IPS-NIHi7 (cell line): ENCODE results near the gene TAF5L.
"Not testable (repeated sequence)": the region's sequence is repeated elsewhere in the genome, so short reads cannot be mapped to it uniquely, and the experiment has no call there.

Experiments
- DNase-seq: peaks from one replicate; pipeline ENCODE4 v3.0.0; 2012; ENCODE audit warnings: mixed read lengths; ENCODE audit errors: extremely low spot score

The TAF5L gene

GRCh38 chr1:229642376-229642775 lies 16.5 kb upstream of the TAF5L start:
- DNase-seq = no peak

GRCh38 chr1:229641306-229641705 lies 15.4 kb upstream of the TAF5L start:
- DNase-seq = no peak

DNA sequence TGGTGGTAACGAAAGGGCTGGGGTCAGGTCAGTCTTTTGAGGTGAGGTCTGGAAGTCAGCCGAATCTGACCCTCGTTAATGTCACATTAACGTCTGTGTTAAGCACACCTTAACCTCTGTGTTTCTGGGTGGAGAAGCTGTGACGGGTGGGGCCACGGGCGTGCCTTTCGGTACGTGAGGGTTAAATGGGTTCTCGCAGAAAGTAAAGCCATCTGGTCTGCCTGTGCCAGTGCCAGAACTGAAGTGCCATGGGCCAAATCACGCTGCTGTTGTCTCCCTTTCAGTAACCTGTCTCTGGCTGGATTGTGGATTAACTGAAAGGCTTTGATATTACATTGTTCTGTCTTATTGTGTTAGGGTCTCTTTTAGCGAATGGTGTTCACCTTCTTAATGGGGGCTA lies 14.5 kb upstream of the TAF5L start:
- no peak for DNase-seq

- DNase-seq = no peak
Measured at GRCh38 chr1:229637746-229638145, 11.8 kb upstream of the TAF5L start.

DNA sequence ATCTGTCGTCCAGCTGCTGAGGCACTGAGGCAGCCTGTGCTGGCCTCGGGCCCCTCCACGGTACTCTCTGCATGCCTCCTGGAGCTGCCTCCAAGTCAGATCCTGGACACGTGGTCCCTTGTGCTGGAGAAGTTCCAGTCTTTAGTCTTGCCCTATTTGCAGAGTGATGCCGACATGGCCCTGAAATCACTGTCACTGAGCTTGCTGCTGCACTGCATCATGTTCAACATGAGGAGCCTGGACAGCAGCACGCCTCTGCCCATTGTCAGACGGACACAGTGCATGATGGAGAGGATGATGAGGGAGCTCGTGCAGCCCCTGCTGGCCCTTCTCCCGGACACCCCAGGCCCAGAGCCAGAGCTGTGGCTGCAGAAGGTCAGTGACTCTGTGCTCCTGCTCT lies 10.1 kb upstream of the TAF5L start:
- no peak for DNase-seq

GRCh38 chr1:229631966-229632365 lies 6.0 kb upstream of the TAF5L start:
- no peak for DNase-seq

GRCh38 chr1:229631148-229631547 lies 5.2 kb upstream of the TAF5L start:
- DNase-seq = no peak

DNA sequence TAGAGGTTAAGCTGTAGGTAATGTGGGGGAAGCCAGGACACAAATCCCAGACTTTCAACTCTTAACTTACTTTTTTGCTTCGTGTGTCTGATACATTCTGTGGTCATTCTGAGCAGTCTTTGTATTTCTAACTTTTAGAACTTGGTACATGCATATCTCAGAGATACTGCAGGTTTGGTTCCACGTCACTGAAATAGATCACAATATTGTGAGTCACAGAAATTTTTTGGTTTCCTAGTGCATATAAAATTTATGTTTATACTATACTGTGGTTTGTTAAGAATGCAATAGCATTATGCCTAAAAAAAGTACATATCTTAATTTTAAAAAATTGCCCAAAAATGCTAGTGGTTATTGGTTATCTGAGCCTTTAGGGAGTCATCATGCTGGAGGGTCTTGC lies 3.3 kb upstream of the TAF5L start:
- DNase-seq = no peak

- DNase-seq = no peak
Measured at GRCh38 chr1:229627003-229627402, 1.1 kb upstream of the TAF5L start.

DNA sequence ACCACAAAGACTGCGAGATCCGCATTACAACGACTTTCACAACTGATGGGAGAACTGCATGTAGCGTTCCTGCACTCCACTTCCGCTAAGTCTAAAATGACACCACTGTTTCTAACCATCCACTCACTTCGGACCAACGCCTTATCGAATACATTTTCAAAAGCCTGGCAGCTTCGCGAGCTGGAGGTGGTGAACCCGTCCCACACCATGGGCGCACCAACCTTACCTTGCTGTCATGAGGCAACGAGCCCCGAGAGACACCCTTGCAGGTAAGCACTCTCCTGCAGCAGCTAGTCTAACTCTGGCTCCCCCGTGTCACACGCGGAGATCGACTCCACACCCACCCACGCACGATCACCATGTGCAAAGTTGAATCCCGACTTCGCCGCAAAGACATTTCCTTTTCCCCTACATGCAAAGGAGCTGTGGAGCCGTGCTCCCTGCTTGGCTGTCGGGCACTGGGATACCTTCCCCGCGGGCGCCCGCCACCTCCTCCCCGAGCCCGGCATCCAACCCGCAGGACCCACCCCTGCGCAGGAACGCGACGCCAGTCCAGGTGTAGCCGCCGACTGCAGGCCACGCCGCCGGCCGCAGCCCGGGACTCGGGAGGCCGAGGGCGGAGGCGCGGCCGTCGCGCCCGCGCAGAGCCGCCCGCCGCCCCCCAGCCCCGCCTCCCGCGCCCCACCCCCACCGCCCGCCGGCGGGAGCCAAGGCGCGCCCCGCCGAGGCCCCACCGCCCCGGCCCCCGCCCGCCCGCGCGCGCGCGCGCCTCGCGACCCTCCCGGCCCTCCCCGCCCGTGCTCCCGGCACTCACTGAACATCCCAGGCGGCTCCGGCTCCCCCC lies 629 bp downstream of the TAF5L start:
- DNase-seq = peak; percentile 85

DNA sequence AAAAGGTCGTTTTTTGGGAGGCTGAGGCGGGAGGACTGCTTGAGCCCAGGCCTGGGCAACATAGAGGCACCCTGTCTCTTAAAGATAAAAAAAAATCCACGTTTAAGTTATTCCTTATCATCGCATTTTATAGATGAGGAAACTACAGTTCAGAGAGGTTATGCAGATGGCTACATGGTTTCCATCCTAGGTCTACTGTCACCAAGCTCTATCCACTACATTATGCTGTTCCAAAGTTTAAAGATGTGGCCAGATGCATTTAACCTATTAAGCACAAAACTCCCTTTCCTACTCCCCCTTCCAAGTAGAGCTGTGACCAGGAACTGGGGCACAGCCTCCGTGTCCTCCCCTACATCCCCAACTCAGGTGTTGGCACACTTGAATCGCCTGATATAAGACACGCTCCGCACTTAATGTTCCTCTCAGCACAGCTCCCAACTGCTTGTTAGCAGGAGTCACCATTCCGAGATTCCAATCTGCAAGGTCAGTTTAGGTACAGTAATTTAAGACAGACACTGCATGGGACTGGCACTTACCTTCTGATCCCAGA lies 1.3 kb downstream of the TAF5L start:
- DNase-seq = no peak

DNA sequence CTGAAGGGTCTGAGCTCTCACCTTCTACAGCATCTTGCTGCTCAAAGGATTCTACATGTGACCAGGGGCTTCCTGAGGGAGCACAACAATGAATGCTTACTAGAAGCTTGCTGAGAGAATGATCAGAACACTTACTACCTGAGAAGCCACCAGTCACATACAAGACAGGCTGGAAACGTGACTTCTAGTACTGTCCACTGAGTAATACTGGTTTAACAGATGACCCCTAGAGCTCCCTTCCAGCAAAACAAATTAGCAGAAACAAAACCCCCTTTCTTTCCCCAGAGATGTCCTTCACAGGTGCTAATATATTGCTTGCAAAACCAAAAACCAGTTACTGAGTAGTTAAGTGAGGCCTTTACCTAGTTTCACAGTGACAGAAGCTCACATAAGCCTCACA lies 2.1 kb downstream of the TAF5L start:
- DNase-seq = no peak

- DNase-seq = no peak
Measured at GRCh38 chr1:229623225-229623624, 2.7 kb downstream of the TAF5L start.

DNA sequence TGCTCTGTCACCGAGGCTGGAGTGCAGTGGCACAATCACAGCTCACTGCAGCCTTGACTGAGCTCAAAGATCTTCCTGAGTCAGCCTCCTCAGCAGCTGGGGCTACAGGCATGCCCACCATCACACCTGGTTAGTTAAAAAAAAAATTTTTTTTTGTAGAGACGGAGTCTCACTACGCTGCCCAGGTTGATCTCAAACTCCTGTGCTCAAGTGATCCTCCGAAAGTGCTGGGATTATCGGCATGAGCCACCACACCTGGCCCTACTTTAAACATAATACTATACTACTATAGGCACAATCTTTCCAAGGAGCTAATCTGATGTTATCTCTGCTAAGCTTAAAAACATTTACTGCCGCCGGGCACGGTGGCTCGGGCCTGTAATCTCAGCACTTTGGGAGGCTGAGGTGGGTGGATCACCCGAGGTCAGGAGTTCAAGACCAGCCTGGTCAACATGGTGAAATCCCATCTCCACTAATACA lies 3.2 kb downstream of the TAF5L start:
- DNase-seq = not testable (repeated sequence)

GRCh38 chr1:229621663-229622062 lies 4.3 kb downstream of the TAF5L start:
- no peak for DNase-seq

- DNase-seq = no peak
Measured at GRCh38 chr1:229620876-229621275, 5.0 kb downstream of the TAF5L start.

GRCh38 chr1:229619614-229620013 lies 6.3 kb downstream of the TAF5L start:
- peak; percentile 19 for DNase-seq

DNA sequence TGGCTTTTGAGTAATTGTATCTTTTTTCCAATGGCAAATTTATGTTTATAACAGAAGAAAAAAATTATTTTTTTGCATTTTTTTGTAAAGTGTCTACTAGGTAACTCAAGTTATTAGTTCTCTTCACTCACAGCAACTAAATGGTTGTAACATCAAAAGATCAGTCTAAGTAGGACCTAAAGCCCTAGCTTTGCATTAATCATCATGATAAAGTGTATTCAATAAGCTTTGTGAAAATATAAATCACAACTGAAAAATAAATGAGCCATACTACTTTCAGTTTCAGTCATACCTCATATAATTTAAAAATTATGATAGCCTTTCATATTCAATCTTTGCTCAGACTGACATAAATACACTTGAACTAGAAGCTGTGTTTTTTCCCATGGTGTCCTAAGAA lies 6.9 kb downstream of the TAF5L start:
- no peak for DNase-seq

DNA sequence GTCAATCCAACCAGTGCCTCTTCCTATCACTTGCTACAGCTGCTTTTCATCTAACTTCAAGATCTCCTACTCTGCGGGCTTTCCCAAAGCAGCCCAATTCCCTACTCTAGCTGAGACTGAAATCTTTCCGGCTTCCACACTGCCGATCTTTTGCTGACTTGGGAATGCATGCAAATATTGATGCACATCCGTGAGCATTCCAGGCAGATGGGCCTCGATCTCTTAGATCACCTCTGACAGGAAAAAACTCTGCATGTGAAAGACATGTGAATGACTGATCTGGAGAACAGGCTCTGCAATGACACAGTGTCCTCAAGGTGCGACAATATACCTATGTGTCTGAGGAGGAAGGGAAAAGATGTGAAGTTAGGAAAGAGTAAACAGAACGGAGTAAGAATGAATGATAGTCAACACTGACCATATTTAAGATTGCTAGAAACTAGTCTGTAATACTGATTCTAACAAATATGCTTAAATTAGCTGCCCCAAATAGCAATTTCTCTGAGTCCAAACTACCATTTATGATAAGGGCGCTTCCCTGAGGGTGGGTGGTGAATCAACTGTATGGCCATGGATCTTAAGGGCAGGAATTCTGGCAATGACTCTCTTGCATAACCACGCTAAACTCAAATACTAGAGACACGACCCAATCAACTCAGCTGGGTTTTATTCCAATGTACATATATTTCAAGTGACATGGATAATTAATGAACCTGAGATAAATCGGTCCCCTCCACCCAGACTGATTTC lies 8.4 kb downstream of the TAF5L start:
- DNase-seq = no peak

DNA sequence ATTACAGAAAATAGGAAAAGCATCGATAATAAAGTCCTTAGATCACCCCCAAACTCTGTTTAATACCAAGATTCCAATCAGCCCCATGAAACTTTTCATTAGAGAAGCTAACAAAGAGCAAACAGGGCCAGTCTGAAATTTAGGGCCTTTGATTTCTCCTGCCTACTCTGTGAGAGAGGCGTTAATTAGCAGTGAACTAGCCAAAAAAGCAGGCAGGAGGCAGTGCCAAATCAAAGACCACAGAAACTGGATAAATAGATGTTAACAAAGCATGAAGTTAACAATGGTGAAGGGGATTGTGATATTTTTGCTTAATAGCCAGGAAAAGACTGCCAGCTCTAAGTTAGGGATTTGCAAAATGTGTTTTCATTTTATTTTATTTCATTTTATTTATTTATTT lies 11.2 kb downstream of the TAF5L start:
- DNase-seq = no peak

DNA sequence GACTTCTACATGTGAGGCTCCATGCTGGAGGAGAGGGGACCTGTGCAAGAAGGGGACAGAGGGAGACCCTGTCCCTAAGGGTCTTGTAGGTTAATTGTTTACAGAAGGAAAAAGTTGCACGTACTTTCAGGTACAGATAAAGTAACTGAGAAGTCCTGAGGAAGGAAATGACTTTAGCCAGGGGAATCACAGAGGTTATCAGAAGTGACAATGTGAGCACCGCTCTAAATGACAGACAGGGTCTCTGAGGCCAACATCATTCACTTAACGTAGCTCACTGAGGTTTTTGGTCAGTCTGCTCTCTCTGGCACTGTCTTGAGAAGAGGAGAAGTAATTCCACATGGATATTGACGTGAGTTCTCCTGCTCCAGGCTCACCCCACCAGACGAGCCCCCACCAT lies 12.0 kb downstream of the TAF5L start:
- no peak for DNase-seq

DNA sequence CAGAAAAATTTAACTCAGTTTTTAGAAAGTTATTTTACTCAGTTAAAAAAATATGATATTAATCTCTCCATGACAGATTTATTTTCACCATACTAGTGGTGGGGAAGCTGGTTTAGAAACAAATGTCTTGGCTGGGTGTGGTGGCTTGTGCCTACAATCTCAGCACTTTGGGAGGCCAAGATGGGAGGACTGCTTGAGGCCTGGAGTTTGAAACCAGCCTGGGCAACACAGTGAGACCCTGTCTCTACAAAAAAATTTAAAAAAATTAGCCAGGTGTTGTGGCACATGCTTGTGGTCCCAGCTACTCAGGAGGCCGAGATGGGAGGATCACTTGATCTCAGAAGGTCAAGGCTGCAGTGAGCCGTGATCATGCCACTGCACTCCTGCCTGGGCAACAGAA lies 17.3 kb downstream of the TAF5L start:
- DNase-seq = no peak

DNA sequence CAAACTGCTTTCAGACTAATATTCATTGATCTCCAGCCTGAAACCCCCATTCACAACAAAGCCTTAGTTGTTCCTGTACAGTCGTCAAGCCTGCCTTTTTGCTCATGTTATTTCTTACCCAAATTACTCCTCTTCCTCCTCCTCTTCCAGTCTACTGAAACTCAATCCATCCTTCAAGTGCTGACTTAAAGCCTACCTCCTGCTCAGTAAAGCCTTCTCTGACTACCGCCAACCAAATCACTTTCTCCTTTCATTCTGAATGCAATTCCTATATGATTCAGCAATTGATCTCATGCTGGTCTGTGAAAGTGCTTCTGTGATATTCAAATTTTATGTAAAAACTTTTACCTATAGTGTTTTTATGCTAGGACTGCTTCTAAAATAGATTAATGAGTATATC lies 18.6 kb downstream of the TAF5L start:
- DNase-seq = no peak
